ENCODE data around the gene TMEM63C.

TMEM63C gene

DNA sequence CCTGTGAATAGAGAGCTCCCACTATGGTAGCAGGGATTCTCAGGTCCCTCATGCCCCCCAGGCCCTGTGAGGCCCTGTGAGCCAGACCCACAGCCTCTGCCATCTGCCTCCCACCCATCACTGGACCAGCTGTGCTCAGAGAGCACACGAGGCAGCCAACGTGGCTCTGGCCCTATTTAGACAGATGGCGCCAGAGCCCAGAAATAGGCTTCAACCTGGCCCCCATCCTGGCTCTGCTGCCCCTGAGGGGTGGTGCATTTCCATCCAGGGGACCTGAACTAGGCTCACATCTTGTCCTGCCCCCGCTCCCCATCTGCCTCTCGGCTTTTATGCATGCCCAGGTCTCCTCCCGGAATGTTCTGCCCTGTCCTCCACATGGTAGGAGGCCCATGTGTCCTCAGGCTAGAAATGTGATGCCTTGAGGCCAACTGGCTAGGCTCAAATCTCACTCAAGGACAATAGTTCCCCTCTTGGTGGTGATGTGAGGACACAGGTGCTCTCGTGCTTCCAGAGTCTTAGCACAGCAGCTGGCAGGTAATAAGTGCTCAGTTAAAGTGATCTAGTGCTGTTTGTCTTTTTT lies 18.9 kb downstream of the TMEM63C start:
- DNase-seq: peak; percentile 72

DNA sequence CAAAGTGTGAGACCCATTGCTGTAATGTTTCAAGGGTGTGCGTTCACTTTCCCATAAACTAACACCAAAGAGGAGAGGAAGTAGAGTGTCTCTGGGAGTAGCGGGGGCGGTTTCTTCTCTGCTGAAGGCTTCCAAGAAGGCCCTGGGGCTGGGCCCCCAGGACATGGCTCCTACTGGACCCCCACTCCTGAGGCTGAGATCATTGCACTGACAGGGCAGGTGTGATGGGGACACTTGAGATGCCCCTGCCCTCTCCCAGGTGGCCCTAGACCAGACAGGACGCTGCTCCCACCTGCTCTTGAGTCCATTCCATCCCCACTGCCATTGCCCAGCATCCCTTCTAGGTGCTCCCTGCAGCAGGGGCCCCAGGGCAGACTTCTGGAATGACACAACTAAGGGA lies 20.1 kb downstream of the TMEM63C start:
- no peak for DNase-seq

DNA sequence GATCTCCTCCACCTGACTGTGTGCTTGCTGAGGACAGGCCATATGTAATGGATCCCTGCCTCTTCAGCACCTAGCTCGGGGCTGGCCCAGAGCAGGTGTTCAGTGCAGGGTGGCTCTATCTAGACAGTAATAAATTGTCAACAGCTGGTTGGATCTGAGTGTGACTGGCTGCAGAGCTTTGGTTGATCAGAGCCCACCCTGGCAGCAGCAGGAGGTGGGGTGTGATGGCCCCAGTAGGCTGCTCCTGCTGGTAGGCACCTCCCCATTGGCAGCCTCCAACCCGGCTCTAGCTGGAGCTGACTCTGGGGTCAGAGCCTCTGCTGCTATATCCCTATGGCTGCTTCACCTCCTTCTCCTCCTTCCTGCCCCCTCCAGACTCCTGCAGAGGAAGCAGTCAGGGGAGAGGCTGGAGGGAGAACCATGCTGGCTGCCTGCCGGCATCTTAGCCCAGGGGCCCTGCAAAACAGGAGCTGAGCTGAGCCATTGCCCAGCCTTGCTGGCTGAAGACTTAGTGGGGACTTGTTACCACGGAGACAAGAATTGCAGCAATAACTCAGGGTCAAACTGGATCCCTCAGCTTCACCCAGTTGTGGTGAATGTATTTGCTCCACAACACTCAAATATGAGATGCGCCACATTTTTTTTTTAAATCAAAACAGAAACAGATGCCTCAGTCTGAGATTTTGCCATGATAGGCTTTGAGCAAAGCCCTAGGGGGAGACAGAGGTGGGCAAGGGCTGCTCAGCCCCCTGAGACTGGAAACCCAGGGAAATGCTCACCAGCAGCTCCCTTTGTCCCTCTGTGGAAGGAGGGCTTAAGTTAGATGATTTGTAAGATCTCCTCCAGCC lies 22.2 kb downstream of the TMEM63C start:
- peak; percentile 92 for DNase-seq

DNA sequence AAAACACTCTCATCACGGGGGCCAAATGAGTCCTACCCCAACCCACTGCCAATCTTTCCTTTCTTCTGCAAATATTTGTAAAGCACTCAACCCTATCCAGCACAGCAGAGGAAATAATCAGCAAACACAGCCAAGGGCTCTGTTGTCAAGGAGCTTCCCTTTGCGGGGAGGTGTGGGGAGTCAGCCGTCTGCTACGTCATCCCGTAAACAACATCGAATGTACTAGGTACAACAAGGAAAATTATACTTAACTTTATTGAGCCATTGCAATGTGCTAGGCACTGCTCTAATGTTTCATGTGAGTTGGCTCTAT lies 22.8 kb downstream of the TMEM63C start:
- DNase-seq: peak; percentile 91

DNA sequence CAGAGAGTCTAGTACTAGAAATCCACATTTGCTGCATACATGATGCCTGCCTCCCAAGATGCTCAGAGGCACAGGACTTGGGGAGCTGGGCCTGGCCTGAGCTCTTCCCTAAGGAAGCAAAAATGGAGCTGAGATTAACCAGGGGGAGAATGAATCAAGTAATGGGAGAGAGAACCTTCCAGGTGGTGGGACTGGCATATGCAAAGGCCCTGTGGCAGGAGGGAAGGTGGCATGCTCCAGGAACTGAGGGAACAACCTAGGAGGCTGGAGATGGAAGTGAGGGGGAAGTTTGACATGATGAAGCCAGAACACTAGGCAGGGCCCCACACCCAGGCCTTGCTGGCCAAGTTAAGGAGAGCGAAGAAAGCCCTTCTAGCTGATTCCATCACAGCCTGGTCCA lies 23.3 kb downstream of the TMEM63C start:
- DNase-seq: no peak

DNA sequence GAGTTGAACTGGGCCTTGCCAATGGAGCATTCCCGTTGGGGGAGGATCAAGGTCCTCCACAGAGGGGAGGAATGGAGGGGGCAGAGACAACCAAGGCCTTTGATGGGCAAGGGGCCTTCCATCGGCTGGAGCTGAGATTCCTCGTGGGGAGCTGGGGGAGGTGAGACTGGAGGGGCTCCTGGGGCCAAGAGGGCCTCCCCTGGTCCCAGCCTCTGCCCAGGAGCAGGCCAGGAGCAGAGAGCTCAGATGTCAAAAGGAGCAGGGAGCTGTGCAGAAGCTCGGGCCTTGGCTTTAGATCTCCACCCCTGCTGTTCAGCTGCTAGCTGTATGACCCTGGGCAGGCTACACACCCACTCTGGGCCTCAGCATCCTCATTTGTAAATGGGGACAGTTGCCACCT lies 24.0 kb downstream of the TMEM63C start:
- DNase-seq: no peak

DNA sequence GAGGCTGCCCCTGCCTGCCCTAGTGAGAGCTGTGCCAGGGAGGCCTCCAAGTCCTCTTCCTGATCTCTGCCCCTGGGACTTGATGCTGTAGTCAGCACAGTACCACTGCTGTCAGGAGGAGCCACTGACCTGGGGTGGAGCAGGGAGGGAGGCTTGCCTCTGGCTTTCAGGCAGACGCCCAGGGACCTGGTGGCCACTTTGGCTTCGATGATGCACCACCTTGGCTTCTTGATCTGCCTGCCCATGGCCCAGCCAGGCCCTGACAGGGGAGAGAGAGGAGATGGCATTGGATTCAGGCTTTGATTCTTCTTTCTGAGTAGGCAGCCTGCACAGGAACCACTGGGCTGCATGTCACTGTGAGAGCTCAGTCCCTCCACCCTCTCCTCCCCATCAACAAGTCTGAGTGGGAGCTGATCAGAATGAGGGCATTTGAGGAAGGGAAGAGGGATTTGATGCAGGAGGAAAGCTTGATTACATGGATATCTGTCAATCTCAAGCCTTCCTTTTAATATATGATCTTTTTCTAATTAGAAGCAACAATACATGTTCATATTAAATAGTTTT lies 24.7 kb downstream of the TMEM63C start:
- no peak for DNase-seq

DNA sequence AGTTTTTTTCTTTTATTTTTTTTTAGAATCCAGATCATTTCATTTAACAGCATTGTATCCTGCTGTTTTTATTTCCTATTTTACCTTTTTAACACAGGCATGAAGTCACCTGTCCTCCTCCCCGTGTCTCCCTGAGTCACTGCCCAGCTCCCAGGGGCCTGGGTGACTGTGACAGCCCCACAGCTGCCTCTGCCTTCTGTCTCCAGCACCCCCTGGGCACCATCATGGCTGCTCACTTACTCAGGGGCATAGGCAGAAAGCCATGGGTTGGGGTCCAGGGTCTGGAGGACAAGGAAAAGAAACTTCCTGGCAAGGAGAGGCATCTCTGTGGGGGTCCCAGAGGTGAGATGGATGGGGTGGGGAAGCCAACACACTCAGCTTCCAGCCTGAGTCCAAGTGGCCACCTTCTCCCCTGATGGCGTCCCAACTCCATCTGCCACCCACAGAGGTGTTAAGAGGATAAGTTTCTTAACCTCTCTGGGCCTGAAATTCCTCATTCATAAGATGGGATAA lies 25.3 kb downstream of the TMEM63C start:
- DNase-seq: peak; percentile 45

DNA sequence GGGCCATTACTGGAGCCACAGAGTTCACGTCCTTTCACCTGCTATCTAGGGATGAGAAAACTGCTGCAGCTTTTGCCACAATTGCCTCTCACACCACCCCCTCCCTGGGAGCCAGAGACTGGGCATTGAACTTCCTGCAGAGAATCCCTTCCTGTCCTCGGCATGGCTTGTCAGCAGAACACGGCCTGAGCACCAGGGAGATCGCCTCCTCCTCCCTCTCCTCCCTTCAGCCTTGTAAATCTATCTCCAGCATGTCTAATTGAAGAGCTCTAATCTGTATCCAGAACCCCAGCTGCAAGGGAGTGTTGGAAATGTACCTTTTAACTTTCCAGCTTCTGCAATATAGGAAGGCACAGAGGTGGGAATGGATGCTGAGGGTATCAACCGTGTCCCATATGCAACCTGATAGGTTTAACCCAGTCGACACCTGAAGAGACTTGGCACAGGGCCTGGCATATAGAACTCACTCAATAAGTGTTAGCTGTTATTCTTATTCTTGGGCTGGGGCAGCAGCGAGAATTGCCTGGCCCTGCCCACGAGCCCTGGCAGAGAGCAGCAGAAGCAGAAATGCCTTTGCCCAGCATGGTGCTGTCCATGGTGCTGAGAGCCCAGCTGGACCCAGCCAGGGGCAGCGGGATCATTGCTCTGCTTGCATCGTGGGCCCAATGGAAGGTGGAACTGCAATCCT lies 26.8 kb downstream of the TMEM63C start:
- peak; percentile 93 for DNase-seq

DNA sequence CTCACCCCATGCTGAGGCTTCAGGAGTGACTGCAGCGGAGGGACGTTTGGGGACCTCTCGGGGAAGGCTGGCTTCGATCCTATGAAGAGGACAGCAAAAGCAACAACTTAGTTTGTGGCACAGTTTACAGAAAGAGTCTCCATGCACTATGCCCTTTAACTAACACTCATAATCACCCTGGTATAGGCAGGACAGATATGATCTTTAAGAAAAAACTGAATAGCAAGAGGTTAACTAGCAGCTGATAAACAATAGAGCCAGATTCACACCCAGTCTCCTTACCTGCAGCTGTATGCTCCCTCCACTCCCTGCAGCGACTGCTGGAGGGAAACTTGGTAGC lies 27.4 kb downstream of the TMEM63C start:
- no peak for DNase-seq

DNA sequence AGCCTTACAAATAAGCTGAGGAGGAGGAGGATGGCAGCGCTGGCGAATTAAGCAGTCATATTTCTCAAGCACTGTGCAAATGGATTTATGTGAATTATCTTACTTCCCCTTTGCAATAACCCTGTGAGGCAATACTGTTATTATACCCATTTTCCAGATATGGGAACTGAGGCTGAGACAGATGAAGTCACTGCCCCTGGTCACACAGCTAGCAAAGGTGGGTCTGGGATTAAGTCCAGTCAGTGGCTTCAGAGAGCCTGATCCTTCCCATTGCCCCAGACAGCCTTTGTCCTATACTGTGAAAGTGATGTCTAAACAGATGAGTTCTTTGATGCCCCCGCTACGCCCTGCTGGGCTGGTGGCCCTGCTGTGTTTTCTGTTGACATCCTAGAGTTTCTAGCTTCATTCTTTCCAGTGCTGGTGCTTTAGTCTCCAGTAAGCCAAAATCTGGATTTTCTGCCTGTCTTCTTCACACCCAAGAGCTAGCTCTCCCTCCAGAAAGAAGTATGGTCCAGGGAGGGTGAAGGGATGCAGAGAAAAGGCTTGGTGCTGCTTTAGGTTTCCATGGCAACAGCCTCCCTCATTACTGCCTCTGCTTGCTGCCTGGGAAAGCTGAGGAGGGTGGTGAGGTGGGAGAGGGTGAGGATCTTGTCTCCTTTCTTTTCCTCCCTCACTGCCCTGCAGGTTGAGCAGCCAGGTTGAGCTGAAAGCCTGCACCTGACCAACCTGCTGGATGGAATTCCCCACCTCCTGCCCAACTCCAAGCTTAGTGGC lies 30.7 kb downstream of the TMEM63C start:
- no peak for DNase-seq

DNA sequence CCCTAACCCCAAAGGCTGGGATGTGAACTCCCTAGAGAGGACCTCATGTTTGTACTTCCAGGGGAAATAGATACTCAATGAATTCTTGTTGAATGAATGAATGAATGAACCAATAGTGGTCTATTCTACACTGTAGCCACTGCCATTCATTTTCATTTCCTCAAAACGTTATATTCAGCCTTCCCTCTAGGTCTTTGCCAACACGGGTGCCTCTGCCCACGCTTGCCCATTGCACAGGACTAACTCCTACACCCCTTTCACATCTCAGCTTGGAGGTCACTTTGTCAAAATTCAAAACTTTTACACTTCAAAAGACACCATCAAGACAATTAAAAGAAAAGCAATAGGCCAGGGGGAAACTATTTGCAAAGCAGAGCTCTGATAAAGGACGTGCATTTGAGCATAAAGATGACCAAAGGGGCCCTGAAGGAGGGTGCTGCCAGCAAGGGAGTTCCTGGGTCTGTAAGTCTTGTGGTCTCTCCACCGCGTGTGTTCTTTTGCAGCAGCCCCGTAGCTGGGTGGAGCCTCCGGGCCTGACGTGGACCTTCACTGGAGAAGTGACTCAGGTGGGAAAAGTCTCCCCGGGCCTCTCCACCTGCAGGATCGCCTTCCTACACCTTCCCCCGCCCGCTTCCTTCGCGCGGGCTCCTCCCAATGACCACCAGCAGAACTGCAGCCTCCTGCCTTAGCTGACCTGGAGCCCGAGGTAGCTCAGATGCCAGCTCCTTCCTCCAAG lies 31.5 kb downstream of the TMEM63C start:
- peak; percentile 85 for DNase-seq

DNA sequence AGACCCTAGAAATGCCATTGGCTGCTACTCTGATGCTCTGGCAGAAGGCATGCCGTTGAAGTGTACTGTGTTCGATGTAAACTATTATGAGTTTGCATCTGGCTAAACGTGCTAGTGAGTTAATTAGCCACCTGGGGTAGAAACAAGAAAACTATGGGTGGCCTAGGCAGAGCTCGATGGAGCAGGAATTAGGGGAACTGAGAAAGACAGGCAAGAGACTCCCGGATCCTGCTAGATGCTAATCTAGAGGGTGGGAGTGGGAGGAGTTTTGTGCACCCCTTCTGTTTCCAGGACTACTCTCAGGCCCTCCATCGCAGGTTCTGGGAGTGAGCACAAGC lies 32.0 kb downstream of the TMEM63C start:
- no peak for DNase-seq

DNA sequence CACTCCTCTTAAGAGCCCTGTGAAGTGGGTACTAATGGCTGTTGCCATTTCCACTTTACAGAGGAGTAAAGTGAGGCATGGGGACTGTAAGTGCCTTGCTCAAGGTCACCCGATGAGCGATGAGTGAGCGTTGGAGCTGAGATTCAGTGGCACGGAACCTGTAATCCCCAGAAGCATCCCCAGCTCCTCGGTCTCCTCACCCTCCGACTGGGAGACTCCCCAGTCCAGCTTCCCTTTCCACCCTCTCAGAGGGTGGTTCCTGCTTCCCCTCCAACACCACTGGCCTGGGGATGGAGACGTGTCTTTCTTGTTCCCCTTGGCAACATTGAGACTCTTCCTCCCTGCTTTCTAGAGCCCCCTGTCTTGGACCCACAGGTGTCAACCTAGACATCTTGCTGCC lies 32.6 kb downstream of the TMEM63C start:
- no peak for DNase-seq

DNA sequence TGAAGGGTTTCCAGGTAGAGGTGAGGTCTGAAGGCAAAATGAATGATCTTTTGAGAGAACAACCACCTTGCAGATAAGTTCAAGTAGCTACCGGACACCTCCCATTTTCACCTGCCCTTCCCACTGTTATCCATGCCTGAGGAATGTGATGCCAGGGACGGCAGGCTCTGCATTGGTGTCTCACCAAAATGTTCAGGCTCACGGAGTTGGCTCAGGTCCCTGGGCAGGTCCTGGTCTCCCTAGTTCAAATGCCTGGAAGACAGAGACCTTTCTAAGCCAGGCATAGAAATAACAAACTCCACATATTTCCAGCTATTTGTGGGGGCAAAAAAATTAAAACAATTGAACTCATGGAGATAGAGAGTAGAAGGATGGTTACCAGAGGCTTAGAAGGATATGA lies 36.0 kb downstream of the TMEM63C start:
- DNase-seq: no peak

DNA sequence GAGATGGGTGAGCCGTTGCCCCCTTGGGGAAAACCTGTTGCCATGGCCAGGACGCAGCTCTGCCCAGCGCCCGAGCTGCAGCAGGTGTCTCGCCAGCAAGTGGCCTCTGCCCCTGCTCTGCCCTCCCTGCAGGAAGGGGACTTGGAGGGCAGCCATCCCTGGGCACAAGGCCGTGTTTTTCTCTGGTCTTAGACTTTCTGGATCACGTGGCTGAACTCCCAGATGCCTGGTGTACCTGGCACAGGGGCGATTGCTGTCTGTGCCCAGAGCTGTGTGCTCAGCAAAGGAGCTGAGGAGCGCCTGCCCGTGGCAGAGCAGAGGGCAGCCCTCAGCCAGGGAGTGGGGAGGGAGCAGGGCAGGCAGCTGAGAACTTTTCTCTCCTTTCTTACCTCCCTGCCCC lies 38.0 kb downstream of the TMEM63C start:
- no peak for DNase-seq

DNA sequence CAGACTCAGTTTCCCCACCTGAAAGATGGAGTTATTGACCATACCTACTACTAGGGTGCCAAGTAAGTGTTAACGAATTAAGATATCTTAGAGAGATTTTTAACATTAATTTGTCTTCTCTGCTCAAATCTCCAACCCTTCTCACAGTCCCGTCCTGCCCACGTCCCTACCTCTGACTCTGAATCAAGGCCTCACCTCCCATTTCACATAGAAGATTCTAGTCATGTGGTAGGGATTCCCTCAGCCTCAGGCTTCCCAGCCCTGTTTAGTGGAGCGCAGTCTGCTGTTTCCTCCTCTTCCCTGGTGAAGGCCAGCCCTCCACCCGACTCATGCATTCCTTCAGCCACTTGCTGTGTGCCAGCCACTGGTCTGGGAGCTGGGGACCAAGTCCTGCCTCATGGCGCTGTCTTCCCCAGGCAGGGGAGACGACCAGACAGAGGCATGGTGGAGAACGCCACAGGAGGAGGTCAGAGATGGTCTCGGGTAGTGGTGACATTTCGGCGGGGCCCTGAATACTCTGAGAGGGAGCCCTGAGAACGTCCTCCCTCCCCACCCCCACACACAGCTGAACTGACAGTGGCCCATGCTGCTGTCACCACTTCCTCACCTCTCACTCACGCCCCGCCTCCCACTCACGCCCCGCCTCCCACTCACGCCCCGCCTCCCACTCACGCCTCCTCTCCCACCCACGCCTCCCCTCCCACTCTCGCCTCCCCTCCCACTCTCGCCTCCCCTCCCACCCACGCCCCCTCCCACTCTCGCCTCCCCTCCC lies 38.8 kb downstream of the TMEM63C start:
- DNase-seq: no peak

DNA sequence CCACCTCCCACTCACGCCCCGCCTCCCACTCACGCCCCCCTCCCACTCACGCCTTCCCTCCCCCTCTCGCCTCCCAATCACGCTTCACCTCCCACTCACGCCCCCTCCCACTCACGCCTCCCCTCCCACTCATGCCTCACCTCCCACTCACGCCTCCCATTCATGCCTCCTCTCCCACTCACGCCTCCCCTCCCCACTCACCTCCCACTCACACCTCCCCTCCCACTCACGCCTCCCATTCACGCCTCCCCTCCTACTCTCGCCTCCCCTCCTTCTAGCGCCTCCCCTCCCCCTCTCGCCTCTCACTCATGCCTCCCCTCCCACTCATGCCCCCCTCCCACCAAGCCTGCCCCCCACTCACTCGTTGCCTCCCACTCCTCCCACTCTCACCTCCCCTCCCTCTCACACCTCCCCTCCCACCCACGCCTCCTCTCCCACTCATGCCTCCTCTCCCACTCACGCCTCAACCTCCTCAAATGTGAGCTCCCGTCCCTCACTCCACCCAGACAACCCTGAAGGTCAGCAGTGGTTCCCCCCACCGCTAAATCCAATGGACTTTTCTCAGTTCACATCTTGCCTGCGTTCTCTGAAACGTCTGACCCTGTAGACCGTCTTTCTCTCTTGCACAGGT lies 39.8 kb downstream of the TMEM63C start:
- no peak for DNase-seq

DNA sequence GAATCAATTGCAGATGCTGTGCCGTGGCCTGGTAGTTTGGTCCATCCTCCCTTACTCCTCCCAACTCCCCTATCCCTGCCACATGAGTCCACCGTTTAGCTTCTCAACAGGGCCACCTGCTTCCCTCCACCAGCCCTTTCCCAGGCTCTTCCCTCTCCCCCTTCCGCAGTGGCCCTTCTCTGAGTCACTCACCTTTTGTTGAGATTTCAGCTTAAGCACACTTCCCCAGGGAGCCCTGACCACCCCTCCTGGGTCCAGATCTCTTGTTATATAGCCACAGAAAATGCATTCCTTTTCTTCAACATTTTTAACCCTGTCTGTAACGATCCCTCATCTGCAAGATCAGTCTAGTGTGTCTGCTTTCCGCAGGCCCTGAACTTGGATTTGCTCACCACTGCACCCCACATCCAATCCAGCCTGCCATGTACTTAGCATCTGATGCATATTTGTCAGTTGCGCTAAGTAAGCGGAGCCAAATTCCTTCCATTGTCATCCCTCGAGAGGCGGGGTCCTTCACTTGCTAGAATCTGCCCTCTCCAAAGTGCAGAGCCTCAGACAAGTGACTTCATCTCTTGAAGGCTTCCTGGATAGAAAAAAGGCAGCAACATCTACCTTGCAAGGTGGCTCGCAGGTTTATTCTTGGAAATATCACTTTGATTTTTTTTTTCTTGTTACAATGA lies 41.1 kb downstream of the TMEM63C start:
- DNase-seq: no peak

DNA sequence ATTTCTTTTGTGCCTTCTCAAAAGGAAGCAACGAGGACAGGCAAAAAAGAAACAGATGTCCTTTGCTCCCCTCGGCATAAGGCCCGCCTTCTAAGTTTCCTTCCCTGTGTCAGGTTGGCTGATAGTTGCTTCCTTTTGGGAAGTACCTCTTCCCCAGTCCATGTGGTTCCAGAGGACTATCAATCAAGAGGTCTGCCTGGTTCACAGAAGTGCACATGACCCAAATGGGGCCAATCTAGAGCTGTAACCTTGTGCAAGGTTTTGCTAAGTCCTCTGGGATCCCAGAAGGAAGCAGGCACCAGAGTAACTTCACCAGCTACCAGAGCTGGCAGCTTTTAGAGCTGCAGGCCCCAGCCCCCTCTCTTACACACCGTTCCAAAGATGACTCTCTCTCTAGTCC lies 42.6 kb downstream of the TMEM63C start:
- peak; percentile 73 for DNase-seq

DNA sequence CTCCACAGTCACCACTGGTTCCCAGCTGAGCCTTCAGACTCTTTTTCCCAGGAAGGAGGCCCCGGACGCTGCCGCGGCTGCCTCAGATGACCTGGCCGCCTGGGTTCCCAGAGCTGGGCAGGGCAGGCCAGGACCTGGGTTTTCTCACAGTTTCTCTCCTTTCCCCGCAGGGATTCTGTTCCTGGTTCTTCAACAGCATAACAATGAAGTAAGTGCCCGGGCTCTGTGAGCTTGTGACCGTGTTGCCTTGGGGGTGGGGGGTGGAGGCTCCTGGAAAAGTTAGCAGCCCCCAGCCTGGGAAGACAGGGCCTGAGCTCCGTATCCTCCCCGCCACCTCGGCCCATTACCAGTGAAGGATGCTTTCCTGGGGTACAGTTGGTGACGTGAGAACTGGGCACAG lies 43.7 kb downstream of the TMEM63C start:
- DNase-seq: no peak
